Activated effector memory CD4-positive, alpha-beta T cell treated with anti-CD3 and anti-CD28 coated beads, Interleukin-2, amount 50 U/mL, for 16 hours (primary cell): ENCODE measurements around the gene ST7.
"Not testable (repeated sequence)": the region's sequence is repeated elsewhere in the genome, so short reads cannot be mapped to it uniquely, and the experiment has no call there.

ENCODE experiments used
- DNase-seq: peaks from one replicate; pipeline ENCODE4 v3.0.0-alpha.2; 2020

Gene ST7

GRCh38 chr7:117243390-117243789 lies 290.1 kb downstream of the ST7 start:
- DNase-seq: no peak

DNA sequence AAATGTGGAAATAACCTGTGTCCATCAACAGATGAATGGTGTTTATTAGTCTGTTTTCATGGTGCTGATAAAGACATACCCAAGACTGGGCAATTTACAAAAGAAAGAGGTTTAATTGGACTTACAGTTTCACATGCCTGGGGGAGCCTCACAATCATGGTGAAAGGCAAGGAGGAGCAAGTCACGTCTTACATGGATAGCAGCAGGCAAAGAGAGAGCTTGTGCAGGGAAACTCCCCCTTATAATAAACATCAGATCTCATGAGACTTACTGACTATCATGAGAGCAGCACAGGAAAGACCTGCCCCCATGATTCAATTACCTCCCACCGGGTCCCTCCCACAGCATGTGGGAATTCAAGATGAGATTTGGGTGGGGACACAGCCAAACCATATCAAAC lies 292.4 kb downstream of the ST7 start:
- DNase-seq: not testable (repeated sequence)

GRCh38 chr7:117247809-117248208 lies 294.5 kb downstream of the ST7 start:
- DNase-seq: no peak

DNA sequence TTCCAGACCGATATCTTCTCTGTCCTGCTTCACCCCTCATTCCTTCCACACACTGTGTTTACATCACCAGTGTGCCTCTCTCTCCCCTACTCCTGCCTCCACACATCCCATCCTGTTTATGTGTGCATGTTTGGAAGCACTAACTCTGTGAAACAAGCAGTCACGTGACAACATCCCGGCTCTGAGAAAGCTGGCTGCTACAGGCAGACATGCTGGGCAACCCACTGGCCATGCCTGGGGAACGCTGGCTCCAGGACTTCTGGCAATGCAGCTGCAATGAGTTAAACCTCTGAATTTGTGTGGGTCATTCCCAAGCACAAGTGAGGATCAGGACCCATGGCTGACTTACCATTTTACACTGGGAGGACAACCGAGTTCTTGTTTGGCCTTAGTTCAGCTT lies 295.5 kb downstream of the ST7 start:
- DNase-seq: no peak

GRCh38 chr7:117249696-117250095 lies 296.4 kb downstream of the ST7 start:
- DNase-seq: no peak

- DNase-seq: no peak
These were observed 296.9 kb downstream of the ST7 start for GRCh38 chr7:117250245-117250644.

DNA sequence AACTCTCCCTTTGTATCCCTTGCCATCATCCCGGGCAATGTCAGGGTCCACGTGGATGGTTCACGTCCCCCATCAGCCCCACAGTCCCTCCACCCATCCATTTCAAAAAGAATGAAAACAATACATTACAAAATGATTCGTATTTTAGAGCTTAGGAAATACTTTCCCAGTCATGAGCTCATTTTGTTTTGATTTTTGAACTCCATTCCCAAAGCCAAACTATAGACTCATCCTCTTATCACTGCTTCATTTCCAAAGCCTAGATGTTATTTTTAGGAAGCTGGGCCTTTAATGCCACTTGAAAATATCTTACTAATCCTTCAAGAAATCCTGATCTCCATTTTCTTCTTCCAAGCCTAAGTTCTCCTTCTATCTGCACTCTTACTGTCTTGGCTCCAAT lies 297.5 kb downstream of the ST7 start:
- no peak for DNase-seq

GRCh38 chr7:117251687-117252086 lies 298.4 kb downstream of the ST7 start:
- DNase-seq: no peak

- no peak for DNase-seq
These were observed 306.3 kb downstream of the ST7 start for GRCh38 chr7:117259615-117260014.

- no peak for DNase-seq
These were observed 309.2 kb downstream of the ST7 start for GRCh38 chr7:117262546-117262945.

- no peak for DNase-seq
These were observed 311.4 kb downstream of the ST7 start for GRCh38 chr7:117264716-117265115.

- no peak for DNase-seq
These were observed 316.1 kb downstream of the ST7 start for GRCh38 chr7:117269417-117269816.

GRCh38 chr7:117269886-117270285 lies 316.6 kb downstream of the ST7 start:
- no peak for DNase-seq

GRCh38 chr7:117270371-117270770 lies 317.1 kb downstream of the ST7 start:
- no peak for DNase-seq

DNA sequence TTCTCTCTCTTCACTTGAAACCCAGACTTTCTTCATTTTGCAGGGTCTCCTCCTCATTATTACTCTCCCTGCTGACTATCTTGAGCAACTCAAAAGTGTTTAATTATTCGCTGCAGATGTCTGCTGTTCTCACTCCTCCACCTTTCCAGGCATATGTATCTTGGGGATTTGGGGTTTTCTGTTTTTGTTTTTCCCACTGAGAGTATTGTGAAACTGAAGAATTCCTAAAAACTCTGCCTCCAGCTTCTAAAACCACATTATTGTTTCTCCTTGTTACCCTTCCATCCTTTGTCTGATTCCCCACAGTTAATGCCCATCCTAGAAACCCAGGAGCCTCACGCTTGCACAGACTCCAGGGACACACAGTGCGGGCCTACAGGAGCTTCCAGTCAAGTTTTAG lies 318.3 kb downstream of the ST7 start:
- DNase-seq: no peak

DNA sequence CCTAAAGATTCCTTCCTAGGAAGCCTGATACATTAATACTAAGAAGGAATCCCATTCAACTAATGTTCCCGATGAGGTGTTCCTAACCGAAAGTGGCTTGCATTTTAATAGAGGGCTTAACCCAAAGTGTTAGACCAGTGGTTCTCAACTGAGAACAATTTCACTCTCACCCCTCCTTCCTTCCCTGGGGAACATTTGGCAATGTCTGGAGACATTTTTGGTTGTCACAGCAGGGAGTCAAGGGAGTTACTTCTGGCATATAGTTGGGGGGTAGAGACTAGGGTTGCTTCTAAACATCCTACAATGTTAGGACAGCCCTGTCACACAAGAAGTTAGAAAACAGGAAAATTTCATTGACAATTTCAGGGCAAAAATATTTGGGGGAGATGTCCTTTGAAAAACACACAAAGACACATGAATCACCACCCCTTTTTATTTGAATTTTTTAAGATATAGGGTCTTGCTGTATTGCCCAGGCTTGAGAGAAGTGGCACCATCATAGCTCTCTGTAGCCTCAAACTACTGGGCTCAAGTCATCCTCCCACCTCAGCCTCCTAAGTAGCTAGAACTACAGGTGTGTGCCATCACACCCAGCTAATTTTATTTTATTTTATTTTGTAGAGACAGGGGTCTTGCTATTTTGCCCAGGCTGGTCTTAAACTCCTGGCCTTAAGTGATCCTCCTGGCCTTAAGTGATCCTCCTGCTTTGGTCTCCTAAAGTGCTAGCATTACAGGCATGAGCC lies 318.9 kb downstream of the ST7 start:
- no peak for DNase-seq

GRCh38 chr7:117273325-117273724 lies 320.0 kb downstream of the ST7 start:
- DNase-seq: no peak

DNA sequence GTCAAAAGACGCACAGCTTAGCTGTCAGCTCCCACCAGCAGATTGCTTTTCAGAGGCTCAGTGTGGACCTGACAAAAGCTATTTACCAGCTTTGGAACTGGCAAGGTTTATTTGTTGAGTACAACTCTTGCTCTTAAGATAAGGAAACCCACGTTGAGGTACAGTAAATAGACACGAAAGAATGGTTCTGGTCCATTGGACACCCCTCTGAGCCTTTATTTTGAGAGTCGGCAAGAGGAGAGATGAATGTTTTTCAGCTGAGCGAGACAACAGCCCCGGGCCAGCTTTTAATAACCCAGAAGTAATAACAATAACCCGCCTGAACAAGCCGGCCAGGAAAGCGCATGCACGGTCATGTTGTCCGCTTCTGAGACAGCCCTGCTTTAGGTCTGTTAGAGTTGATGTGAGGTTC lies 320.5 kb downstream of the ST7 start:
- DNase-seq: no peak

- DNase-seq: no peak
These were observed 321.6 kb downstream of the ST7 start for GRCh38 chr7:117274951-117275350.

DNA sequence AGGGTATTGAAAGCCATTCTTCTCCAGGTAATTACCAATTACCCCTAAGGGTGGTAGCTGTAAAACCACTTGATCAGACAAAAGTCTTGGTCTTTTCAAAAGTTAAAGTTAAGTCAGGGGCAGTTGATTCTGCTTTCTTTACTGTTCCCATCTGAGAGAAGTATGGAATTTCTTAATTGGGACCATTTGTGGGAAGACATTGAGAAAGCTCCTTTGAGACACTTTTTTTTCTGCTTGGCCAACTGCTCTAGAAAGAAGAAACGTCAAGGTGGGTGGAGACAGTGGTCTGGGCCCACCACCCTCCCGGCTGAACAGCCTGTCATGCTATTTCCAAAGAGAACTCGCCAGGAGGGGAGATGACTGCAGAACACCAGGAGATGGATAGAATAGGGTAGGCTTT lies 324.3 kb downstream of the ST7 start:
- no peak for DNase-seq

DNA sequence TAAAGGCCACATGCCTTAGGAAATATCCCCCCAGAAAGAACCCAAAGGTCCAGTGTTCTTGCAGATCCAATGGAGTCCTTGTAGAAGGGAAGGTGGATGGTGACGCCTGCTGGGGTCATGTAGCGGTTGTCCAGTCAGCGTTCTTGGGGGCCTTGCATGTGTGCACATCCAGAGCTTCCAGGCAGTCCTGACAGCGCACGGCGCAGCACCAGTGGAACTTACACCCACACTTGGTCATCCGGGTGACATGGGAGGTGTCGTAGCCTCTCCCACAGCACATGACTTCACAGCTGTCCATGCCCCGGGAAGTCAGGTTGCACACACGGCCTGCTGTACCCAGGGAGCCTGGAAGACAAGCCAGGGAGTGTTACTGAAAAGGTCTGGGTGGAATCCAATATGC lies 324.7 kb downstream of the ST7 start:
- DNase-seq: no peak

DNA sequence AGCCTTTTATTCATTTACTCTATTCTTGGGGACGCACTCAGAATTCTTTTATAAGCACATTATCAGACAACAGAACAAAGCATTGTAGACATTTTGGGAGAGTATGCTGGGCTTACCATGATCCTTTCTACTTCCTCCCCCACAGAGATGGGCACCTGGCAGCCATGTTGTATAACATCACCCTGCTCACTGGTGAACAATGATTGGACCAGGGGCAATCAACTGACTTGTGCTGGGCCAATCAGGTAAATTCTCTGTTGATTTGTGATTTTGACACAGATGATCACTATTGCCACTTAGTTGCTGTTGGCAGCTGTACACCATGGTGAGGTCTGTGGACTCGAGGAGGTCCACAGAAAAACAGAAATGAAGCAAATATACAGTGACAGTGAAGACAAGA lies 325.9 kb downstream of the ST7 start:
- DNase-seq: no peak
